PC-3 (cell line): Measurements from ENCODE around the gene PRKACA. TPM values are rescaled to one million over a fixed set of nuclear protein-coding genes. Genes with fewer than 3 reads are reported as not detected.

Experiments
- ATAC-seq: fragments of 200-7000 bp; cut with Tn5 transposase; 2 replicates; pipeline ENCODE4 v1.9.1; 2020; ENCODE audit warnings: mild to moderate bottlenecking, moderate library complexity
- BruUV-seq: library from RNA; stranded (reverse); fragments of 400-500 nt; replicated peaks from 2 replicates; lab custom pipeline; 2021; lab: Mats Ljungman, UMichigan
- CTCF ChIA-PET: fragments of 300-600 bp; sonication (Branson Sonifier 250); formaldehyde crosslinking; loops from one replicate; lab custom pipeline; 2022; ENCODE audit warnings: antibody characterized with exemption; lab: Charles Lee
- POLR2A ChIA-PET: fragments of 300-600 bp; sonication (Branson Sonifier 250); formaldehyde crosslinking; loops from one replicate; lab custom pipeline; 2022; ENCODE audit warnings: antibody characterized with exemption; ENCODE audit not compliant: unreplicated experiment; lab: Charles Lee
- DNase-seq: peaks from one replicate; pipeline ENCODE4 v3.0.0-alpha.2; 2015
- H2AFZ ChIP-seq: fragments of 300-600 bp; sonication (generic); 2 replicates; pipeline ENCODE4 v1.6.0; 2016; ENCODE audit warnings: antibody characterized with exemption, low read length
- H3F3A ChIP-seq: fragments of 300-600 bp; sonication (generic); one replicate; pipeline ENCODE4 v1.6.0; 2017; ENCODE audit warnings: antibody characterized with exemption, low read length, control low read depth, mild to moderate bottlenecking; ENCODE audit not compliant: unreplicated experiment
- H3K27ac ChIP-seq: fragments of 300-600 bp; sonication (generic); 2 replicates; pipeline ENCODE4 v1.5.1; 2016; ENCODE audit warnings: mild to moderate bottlenecking, low read length
- H3K27me3 ChIP-seq: fragments of 300-600 bp; sonication (generic); 2 replicates; pipeline ENCODE4 v1.6.1; 2016; ENCODE audit warnings: low read length, mixed read lengths
- H3K36me3 ChIP-seq: fragments of 300-600 bp; sonication (generic); 2 replicates; pipeline ENCODE4 v1.6.1; 2016; ENCODE audit warnings: low read depth, mixed run types, low read length, mixed read lengths
- H3K4me1 ChIP-seq: fragments of 300-600 bp; sonication (generic); 2 replicates; pipeline ENCODE4 v1.5.1; 2016; ENCODE audit warnings: low read length; ENCODE audit not compliant: insufficient read depth
- H3K4me2 ChIP-seq: fragments of 300-600 bp; sonication (generic); 2 replicates; pipeline ENCODE4 v1.6.0; 2016; ENCODE audit warnings: low read length
- H3K4me3 ChIP-seq: fragments of 300-600 bp; sonication (generic); 2 replicates; pipeline ENCODE4 v1.5.1; 2016; ENCODE audit warnings: mild to moderate bottlenecking, low read length, mixed read lengths
- H3K79me2 ChIP-seq: fragments of 300-600 bp; sonication (generic); 2 replicates; pipeline ENCODE4 v1.6.1; 2017; ENCODE audit warnings: low read length, mixed read lengths
- H3K9ac ChIP-seq: fragments of 300-600 bp; sonication (generic); 2 replicates; pipeline ENCODE4 v1.6.0; 2016; ENCODE audit warnings: mild to moderate bottlenecking, low read length
- H3K9me2 ChIP-seq: fragments of 300-600 bp; sonication (generic); replicated peaks from 2 replicates; pipeline ENCODE4 v1.6.1; 2016; ENCODE audit warnings: mixed run types, low read length, mixed read lengths
- H3K9me3 ChIP-seq: fragments of 300-600 bp; sonication (generic); 2 replicates; pipeline ENCODE4 v1.6.1; 2016; ENCODE audit warnings: low read length, mixed read lengths
- H4K20me1 ChIP-seq: fragments of 300-600 bp; sonication (generic); 2 replicates; pipeline ENCODE4 v1.6.1; 2016; ENCODE audit warnings: low read length, mixed read lengths
- EZH2 ChIP-seq: fragments of 300-600 bp; sonication (generic); IDR thresholded peaks from one replicate; pipeline ENCODE4 v1.6.1; 2017; ENCODE audit warnings: antibody characterized with exemption, mild to moderate bottlenecking, low read length; ENCODE audit not compliant: unreplicated experiment
- EZH2phosphoT487 ChIP-seq: fragments of 300-600 bp; sonication (generic); IDR thresholded peaks from 2 replicates; pipeline ENCODE4 v1.6.1; 2018; ENCODE audit warnings: mild to moderate bottlenecking, antibody characterized with exemption, low read length, borderline replicate concordance
- intact Hi-C: fragments of 100-400 bp; cut with micrococcal nuclease; formaldehyde crosslinking; loops from 2 replicates; pipeline ENCODE4 v1.9.0; 2023
- total RNA-seq: library from RNA; depleted of rRNA; stranded (reverse); fragments of >200 nt; gene quantifications from 2 replicates; pipeline ENCODE4 v1.2.3, GENCODE V29; 2014
- TF ChIP-seq, protein P1 (sequence below): fragments of 300-600 bp; sonication (generic); conservative IDR thresholded peaks from 2 replicates; pipeline ENCODE4 v1.5.1; 2017; ENCODE audit warnings: antibody characterized with exemption, low read depth, mild to moderate bottlenecking, low read length

Gene PRKACA
- total RNA-seq, 1 experiment from 2014 or later = 50.2 TPM

DNA sequence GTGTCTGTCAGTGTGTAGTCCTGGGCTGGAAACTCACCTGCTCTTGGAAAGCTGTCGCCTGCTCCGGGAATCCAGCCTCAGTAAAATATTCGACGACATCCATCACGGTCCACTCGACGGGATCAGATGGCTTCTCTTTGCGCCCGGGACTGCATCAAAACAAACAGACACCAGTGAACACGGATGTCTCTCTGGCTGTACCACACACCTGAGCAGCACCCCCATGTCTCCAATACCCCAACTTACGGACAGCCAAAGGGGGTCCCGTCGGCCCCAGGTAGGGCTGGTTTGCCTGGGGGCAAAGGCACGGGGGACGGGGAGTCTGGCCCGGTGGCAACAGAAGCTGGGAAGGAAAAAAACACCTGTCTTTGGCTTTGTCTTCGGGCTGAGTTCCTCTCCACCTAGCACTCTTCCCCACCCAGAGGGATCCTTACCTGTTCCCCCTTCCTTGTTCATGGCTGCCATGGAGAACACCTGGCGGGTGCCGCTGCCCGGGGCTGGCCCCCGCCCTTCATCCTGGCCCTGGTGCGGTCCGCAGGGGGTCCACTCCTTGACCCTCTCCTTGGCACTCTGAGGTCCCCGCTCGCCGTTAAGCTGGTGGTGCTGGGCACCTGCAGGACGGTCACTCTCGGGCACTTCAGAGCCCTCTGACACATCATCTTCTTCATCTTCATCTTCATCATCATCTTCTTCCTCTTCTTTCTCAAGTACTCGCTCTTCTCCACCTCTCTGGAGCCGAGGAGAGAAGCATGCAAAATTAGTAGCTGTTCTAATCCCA, 28.7 kb downstream of the PRKACA start:
- Histone ChIP-seq H3K9ac (no peak overlapping the region), H3K9me3 (peaks cover 7% of the 10 kb centered on the region; the same call in 1 of the 2 replicates), H3K9me2 (no peaks in the 10 kb centered on the region), H3K36me3 (peaks cover 6% of the 10 kb centered on the region), H2AFZ (0 out of 2 replicates have a peak overlapping the region, but pooled peaks have one; percentile 51), H3K4me1 (peaks cover 8% of the 10 kb centered on the region; the same call in 1 of the 2 replicates), H3K4me2 (peak overlapping the region; percentile 80), H3F3A (no peaks in the 10 kb centered on the region), H3K27me3 (no peaks in the 10 kb centered on the region), H3K79me2 (no peaks in the 10 kb centered on the region), H3K27ac (no peak overlapping the region), H3K4me3 (peak overlapping the region; percentile 67), H4K20me1 (no peaks in the 10 kb centered on the region)
- ChIA-PET CTCF (no interaction called here), POLR2A (no interaction called here)
- DNase-seq (no peak), ATAC-seq (no peak)
- TSS peak; percentile 9 for BruUV-seq
- TF ChIP-seq EZH2 (no peak), EZH2phosphoT487 (no peak)
- TF ChIP-seq, protein P1, sequence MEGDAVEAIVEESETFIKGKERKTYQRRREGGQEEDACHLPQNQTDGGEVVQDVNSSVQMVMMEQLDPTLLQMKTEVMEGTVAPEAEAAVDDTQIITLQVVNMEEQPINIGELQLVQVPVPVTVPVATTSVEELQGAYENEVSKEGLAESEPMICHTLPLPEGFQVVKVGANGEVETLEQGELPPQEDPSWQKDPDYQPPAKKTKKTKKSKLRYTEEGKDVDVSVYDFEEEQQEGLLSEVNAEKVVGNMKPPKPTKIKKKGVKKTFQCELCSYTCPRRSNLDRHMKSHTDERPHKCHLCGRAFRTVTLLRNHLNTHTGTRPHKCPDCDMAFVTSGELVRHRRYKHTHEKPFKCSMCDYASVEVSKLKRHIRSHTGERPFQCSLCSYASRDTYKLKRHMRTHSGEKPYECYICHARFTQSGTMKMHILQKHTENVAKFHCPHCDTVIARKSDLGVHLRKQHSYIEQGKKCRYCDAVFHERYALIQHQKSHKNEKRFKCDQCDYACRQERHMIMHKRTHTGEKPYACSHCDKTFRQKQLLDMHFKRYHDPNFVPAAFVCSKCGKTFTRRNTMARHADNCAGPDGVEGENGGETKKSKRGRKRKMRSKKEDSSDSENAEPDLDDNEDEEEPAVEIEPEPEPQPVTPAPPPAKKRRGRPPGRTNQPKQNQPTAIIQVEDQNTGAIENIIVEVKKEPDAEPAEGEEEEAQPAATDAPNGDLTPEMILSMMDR = no peak
- intact Hi-C loops = no loop called here

DNA sequence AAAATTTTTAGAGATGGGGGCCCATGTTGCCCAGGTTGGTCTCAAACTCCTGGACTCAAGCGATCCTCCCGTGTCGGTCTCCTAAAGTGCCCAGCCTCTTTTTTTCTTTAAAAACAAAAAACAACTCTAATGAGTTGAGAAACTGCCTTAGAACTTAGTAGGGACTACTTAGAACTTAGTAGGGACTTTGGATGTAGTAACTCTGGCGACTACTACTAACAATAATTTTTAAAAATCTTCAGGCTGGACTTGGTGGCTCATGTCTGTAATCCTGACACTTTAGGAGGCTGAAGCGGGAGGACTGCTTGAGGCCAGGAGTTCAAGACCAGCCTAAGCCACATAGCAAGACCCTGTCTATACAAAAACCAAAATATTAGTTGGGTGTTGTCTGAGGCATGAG, 31.5 kb downstream of the PRKACA start:
- DNase-seq (no peak), ATAC-seq (no peak)
- 0 out of 2 replicates have a peak, but pooled peaks cover 7% of the 10 kb centered on the region for H3K79me2 ChIP-seq
- ChIA-PET POLR2A (no interaction called here), CTCF (no interaction called here)
- H3K9me3 ChIP-seq = no peaks in the 10 kb centered on the region
- H2AFZ ChIP-seq = no peak overlapping the region
- H3K4me1 ChIP-seq = peaks cover 9% of the 10 kb centered on the region
- TF ChIP-seq, protein P1 = no peak
- TF ChIP-seq EZH2 = no peak
- TF ChIP-seq EZH2phosphoT487 = no peak
- no peak overlapping the region for H3K4me3 ChIP-seq
- no peaks in the 10 kb centered on the region; the same call in 1 of the 2 replicates for H3K36me3 ChIP-seq
- H3F3A ChIP-seq = no peaks in the 10 kb centered on the region
- H3K27ac ChIP-seq = no peak overlapping the region
- BruUV-seq = no TSS peak
- no peaks in the 10 kb centered on the region for H3K27me3 ChIP-seq
- intact Hi-C loops = no loop called here
- H3K9me2 ChIP-seq = no peaks in the 10 kb centered on the region
- H4K20me1 ChIP-seq = no peaks in the 10 kb centered on the region
- no peak overlapping the region for H3K9ac ChIP-seq
- no peak overlapping the region for H3K4me2 ChIP-seq
